Tongue (tissue), 2 donors: ENCODE measurements around the gene PTBP1. TPM values are rescaled to one million over a fixed set of nuclear protein-coding genes. Genes with fewer than 3 reads are reported as not detected.
"Not testable (repeated sequence)": the region's sequence is repeated elsewhere in the genome, so short reads cannot be mapped to it uniquely, and the experiment has no call there.

Source experiments
- DNase-seq: peaks from one replicate; pipeline ENCODE4 v3.0.0-alpha.2; 2015
- total RNA-seq: library from RNA; depleted of rRNA; stranded (reverse); fragments of >200 nt; gene quantifications from one replicate; pipeline ENCODE4 v1.2.3, GENCODE V29; 2014

The PTBP1 gene
- total RNA-seq, 1 donor from 2014 or later = 90.6 TPM

DNA sequence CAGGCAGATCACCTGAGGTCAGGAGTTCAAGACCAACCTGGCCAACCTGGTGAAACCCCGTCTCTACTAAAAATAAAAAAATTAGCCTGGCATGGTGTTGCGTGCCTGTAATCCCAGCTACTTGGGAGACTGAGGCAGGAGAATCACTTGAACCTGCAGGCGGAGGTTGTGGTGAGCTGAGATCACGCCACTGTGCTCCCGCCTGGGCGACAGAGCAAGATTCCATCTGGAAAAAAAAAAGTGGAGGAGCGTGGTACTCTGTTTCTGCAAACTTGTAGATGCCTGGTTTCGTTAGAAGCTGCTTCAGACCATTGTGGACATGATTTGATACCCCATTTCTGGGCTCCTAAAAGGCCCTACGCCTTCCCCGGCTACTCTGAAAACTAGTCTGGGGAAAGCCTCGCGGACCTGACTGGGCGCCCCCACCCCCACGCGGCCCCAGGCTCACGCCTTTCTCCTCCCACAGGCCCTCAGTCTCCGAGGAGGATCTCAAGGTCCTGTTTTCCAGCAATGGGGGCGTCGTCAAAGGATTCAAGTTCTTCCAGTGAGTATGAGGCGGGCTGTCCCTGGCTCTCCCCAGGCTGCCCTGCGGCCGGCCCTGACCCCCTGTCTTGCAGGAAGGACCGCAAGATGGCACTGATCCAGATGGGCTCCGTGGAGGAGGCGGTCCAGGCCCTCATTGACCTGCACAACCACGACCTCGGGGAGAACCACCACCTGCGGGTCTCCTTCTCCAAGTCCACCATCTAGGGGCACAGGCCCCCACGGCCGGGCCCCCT lies 13.0 kb downstream of the PTBP1 start:
- no peak for DNase-seq

DNA sequence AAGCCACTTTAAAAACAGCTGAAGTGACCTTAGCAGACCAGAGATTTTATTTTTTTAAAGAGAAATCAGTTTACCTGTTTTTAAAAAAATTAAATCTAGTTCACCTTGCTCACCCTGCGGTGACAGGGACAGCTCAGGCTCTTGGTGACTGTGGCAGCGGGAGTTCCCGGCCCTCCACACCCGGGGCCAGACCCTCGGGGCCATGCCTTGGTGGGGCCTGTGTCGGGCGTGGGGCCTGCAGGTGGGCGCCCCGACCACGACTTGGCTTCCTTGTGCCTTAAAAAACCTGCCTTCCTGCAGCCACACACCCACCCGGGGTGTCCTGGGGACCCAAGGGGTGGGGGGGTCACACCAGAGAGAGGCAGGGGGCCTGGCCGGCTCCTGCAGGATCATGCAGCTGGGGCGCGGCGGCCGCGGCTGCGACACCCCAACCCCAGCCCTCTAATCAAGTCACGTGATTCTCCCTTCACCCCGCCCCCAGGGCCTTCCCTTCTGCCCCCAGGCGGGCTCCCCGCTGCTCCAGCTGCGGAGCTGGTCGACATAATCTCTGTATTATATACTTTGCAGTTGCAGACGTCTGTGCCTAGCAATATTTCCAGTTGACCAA lies 13.7 kb downstream of the PTBP1 start:
- no peak for DNase-seq

- no peak for DNase-seq
Observed at GRCh38 chr19:811506-812048, 14.3 kb downstream of the PTBP1 start.

DNA sequence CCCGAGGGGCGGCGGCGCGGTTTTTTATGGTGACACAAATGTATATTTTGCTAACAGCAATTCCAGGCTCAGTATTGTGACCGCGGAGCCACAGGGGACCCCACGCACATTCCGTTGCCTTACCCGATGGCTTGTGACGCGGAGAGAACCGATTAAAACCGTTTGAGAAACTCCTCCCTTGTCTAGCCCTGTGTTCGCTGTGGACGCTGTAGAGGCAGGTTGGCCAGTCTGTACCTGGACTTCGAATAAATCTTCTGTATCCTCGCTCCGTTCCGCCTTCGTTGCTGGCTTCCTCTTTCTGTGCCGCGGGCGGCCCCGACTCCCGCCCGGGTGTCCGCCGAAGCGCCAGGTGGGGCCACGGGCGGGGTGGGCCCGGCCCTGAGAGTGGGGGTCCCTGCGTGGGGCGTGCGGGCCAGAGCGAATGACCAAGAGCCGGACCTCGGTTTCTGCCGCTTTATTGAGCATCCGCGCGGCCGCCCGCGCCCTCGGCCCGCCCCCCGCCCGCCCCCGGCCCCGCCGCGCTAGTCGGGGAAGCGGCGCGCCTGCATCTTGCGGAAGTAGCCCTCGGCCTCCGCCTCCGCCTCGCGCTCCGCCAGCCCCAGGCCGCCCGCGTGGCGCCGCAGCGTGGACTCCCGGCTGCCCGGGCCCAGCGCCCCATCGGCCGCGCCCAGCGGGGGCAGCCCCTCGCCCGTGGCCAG lies 14.9 kb downstream of the PTBP1 start:
- no peak for DNase-seq

- DNase-seq = no peak
Observed at GRCh38 chr19:812747-813218, 15.5 kb downstream of the PTBP1 start.

GRCh38 chr19:813219-814151 lies 16.2 kb downstream of the PTBP1 start:
- no peak for DNase-seq

DNA sequence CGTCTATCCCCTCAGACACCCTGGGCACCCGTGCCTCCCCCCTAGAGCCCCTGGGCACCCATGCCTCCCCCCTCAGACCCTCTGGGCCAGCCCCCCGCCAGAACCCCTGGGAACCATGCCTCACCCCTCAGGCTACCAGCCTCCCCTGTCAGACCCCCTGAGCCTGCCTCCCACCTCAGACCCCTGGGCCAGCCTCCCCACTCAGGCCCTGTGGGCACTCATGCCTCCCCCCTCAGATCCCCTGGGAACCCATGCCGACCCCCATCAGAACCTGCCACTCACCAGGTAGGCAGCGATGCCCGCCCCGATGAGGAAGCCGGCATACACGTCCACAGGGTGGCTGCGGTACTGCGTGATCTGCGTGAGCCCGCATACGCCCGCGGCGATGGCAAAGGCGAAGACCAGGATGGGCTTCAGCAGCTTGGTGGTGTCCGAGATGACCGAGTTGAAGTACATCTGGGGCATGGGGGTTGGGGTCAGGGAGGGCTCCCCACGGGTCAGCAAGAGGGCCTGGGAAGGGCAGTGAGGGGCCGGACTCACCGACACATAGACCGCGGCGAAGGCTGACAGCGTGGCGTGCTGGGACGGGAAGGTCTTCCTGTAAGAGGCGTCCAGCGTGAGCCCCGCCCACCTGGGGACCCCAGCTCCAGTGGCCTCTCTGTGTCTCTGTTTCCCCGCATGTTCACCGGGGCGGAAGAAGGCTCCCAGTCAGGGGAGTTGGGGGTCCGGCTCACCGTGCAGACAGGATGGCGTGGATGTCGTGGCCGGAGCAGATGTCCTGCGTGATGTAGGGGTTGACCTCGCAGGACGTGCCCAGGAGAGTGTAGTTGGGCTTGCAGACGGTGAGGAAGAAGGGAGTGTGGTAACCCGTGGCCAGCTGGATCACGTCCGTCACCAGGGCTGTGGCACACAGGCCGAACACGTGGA lies 17.2 kb downstream of the PTBP1 start:
- DNase-seq = no peak

GRCh38 chr19:815079-815774 lies 18.0 kb downstream of the PTBP1 start:
- DNase-seq = no peak

DNA sequence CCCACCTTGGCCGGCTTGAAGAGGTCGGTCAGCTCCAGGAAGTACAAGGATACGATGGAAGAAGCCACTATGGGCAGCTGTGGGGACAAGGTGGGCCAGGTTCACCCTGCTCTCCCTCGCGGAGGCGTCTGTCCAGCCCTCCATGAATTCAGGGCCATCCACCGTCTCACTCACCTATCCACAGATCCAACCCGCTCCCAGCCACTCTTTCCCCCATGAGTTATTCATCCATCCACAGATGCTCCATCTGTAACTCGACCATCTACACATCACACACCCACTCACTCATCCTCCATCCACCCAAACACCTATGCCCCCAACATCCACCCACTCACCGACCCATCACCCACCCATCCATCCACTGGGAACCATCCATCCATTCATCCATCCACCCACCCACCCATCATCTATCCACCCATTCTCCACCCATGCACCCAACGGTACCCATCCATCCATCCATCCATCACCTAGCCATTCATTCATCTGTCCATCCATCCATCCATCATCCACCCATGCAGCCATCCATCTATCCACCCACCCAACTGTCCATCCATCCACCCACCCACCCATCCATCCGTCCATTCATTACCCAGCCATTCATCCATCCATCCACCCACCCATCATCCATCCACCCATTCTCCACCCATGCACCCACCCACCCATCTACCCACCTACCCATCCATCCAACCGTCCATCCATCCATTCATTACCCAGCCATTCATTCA lies 18.7 kb downstream of the PTBP1 start:
- no peak for DNase-seq

DNA sequence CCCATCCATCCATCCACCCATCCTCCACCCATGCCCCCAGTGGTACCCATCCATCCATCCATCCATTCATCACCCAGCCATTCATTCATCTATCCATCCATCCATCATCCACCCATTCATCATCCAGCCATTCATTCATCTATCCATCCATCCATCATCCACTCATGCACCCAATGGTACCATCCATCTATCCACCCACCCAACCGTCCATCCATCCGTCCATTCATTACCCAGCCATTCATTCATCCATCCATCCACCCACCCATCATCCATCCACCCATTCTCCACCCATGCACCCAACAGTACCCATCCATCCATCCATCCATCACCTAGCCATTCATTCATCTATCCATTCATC lies 19.2 kb downstream of the PTBP1 start:
- DNase-seq = no peak

GRCh38 chr19:820212-820611 lies 23.0 kb downstream of the PTBP1 start:
- DNase-seq = not testable (repeated sequence)

- no peak for DNase-seq
Observed at GRCh38 chr19:821231-821824, 24.1 kb downstream of the PTBP1 start.

- DNase-seq = no peak
Observed at GRCh38 chr19:821825-822503, 24.7 kb downstream of the PTBP1 start, which contains the start of gene PLPPR3. PLPPR3 (minus strand) TSS chr19:821955; CDS start chr19:821559, 396 bp downstream.

- DNase-seq = no peak
Observed at GRCh38 chr19:823565-824121, 26.4 kb downstream of the PTBP1 start.

GRCh38 chr19:824885-825284 lies 27.6 kb downstream of the PTBP1 start:
- no peak for DNase-seq

DNA sequence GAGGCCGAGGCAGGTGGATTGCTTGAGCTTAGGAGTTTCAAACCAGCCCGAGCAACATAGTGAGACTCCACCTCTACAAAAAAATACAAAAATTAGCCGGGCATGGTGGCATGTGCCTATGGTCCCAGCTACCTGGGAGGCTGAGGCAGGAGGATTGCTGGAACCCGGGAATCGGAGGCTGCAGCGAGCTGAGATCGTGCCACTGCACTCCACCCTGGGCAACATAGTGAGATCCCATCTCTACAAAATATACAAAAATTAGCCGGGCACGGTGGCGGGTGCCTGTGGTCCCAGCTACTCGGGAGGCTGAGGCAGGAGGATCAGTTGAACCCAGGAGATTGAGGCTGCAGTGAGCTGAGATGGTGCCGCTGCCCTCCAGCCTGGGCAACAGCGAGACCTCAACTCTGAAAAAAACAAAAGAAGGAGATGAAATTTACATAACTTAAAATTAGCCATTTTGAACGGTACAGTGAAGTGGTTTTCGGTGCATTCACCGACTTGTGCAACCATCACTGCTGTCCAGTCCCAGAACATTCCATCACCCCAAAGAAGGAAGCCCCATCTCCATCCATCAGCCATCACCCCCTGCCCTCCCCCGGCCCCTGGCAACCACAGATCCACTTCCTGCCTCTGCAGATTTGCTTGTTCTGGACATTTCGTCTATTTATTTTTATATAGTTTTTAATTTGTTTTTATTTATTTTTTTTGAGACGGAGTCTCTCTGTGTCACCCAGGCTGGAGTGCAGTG lies 28.8 kb downstream of the PTBP1 start:
- no peak for DNase-seq

- no peak for DNase-seq
Observed at GRCh38 chr19:827314-827709, 30.1 kb downstream of the PTBP1 start.
